T-helper 17 cell (primary cell): ENCODE data around the gene PPP1R9A. TPM values are rescaled to one million over a fixed set of nuclear protein-coding genes. Genes with fewer than 3 reads are reported as not detected.
A peak's percentile ranks its signal among the peaks of the same experiment; 100 is the strongest.

Experiments
- ATAC-seq: fragments of 150-1000 bp; cut with Tn5 transposase; 2 replicates; pipeline ENCODE4 v1.10.0; 2021; ENCODE audit warnings: mild to moderate bottlenecking, moderate library complexity
- DNase-seq, 3 donors: peaks; one replicate each; pipeline versions ENCODE4 v3.0.0 to v3.0.0-alpha.2; 2020 to 2021
- H3K9me3 ChIP-seq: one replicate; pipeline ENCODE4 v1.7.0; 2013; ENCODE audit warnings: low read length, mild to moderate bottlenecking; ENCODE audit not compliant: control insufficient read depth, poor library complexity, severe bottlenecking
- H3K27ac Mint-ChIP-seq: one replicate; pipeline ENCODE4 v1.8.0; 2022; ENCODE audit warnings: mild to moderate bottlenecking, moderate library complexity, mixed read lengths
- H3K27me3 Mint-ChIP-seq: one replicate; pipeline ENCODE4 v1.8.0; 2022; ENCODE audit warnings: mixed read lengths
- H3K36me3 Mint-ChIP-seq: one replicate; pipeline ENCODE4 v1.8.0; 2022; ENCODE audit warnings: low read depth, mixed read lengths
- H3K4me1 Mint-ChIP-seq: one replicate; pipeline ENCODE4 v1.8.0; 2022; ENCODE audit warnings: mild to moderate bottlenecking, mixed read lengths
- H3K4me3 Mint-ChIP-seq: one replicate; pipeline ENCODE4 v1.8.0; 2022; ENCODE audit warnings: mild to moderate bottlenecking, moderate library complexity, mixed read lengths
- total RNA-seq, 4 donors: library from RNA in 2 of 4; stranded (reverse) in 2 of 4; gene quantifications; one replicate each; pipeline ENCODE4 v1.2.3 and lab custom pipeline; 2022 to 2026

The PPP1R9A gene
- total RNA-seq, 2 donors from 2014 or later = 0.02 to 0.08 TPM

GRCh38 chr7:95324431-95324830, 417.0 kb downstream of the PPP1R9A start, which contains the start of gene PON1:
Gene PON1, minus strand, starts transcription at chr7:95324532. Its CDS starts 57 bp downstream, at chr7:95324475.
- peak within 1 kb of the TSS; percentile 47 for H3K4me3 Mint-ChIP-seq

GRCh38 chr7:95327356-95327755, 420.0 kb downstream of the PPP1R9A start:
- ATAC-seq (no peak), DNase-seq (no peak)
- H3K4me3 Mint-ChIP-seq = no peak overlapping the region
- H3K9me3 ChIP-seq = no peaks in the 10 kb centered on the region
- H3K27ac Mint-ChIP-seq = no peak overlapping the region
- H3K27me3 Mint-ChIP-seq = peaks cover 14% of the 10 kb centered on the region
- H3K36me3 Mint-ChIP-seq = peaks cover 4% of the 10 kb centered on the region
- H3K4me1 Mint-ChIP-seq = peaks cover 14% of the 10 kb centered on the region

More at GRCh38 chr7:95324431-95324830, 417.0 kb downstream of the PPP1R9A start, which contains the start of gene PON1:
- Mint-ChIP-seq H3K27ac (no peak within 1 kb of the TSS), H3K4me1 (peaks cover 3% of the 10 kb centered on the region), H3K27me3 (peaks cover 13% of the 10 kb centered on the region), H3K36me3 (peaks cover 2% of the 10 kb centered on the region)
- ATAC-seq (peak; percentile 93), DNase-seq (peak in 2 of 3 donors; percentile 28 to 39)
- no peaks in the 10 kb centered on the region for H3K9me3 ChIP-seq

GRCh38 chr7:95330204-95330960, 423.0 kb downstream of the PPP1R9A start:
- peak overlapping the region; percentile 84 for H3K27ac Mint-ChIP-seq
- ATAC-seq = peak; percentile 58
- peaks cover 8% of the 10 kb centered on the region for H3K27me3 Mint-ChIP-seq
- H3K36me3 Mint-ChIP-seq = peaks cover 4% of the 10 kb centered on the region
- H3K9me3 ChIP-seq = no peaks in the 10 kb centered on the region
- no peak for DNase-seq
- H3K4me1 Mint-ChIP-seq = peaks cover 12% of the 10 kb centered on the region
- H3K4me3 Mint-ChIP-seq = peak overlapping the region; percentile 91

GRCh38 chr7:95330961-95331337, 423.6 kb downstream of the PPP1R9A start:
- no peaks in the 10 kb centered on the region for H3K9me3 ChIP-seq
- H3K27me3 Mint-ChIP-seq = peaks cover 5% of the 10 kb centered on the region
- no peak for DNase-seq
- peaks cover 4% of the 10 kb centered on the region for H3K36me3 Mint-ChIP-seq
- no peak for ATAC-seq
- peak overlapping the region; percentile 84 for H3K27ac Mint-ChIP-seq
- H3K4me3 Mint-ChIP-seq = peak overlapping the region; percentile 91
- H3K4me1 Mint-ChIP-seq = peaks cover 12% of the 10 kb centered on the region

GRCh38 chr7:95334447-95334846, 427.1 kb downstream of the PPP1R9A start:
- no peaks in the 10 kb centered on the region for H3K9me3 ChIP-seq
- DNase-seq = no peak
- Mint-ChIP-seq H3K36me3 (peaks cover 2% of the 10 kb centered on the region), H3K4me3 (no peak overlapping the region), H3K27me3 (peaks cover under 1% of the 10 kb centered on the region), H3K27ac (no peak overlapping the region), H3K4me1 (peaks cover 12% of the 10 kb centered on the region)
- no peak for ATAC-seq

GRCh38 chr7:95335093-95335492, 427.7 kb downstream of the PPP1R9A start:
- ATAC-seq (no peak), DNase-seq (no peak)
- H3K4me3 Mint-ChIP-seq = no peak overlapping the region
- peaks cover 10% of the 10 kb centered on the region for H3K4me1 Mint-ChIP-seq
- H3K27me3 Mint-ChIP-seq = no peaks in the 10 kb centered on the region
- H3K27ac Mint-ChIP-seq = no peak overlapping the region
- H3K9me3 ChIP-seq = no peaks in the 10 kb centered on the region
- peaks cover 2% of the 10 kb centered on the region for H3K36me3 Mint-ChIP-seq

- no peaks in the 10 kb centered on the region for H3K9me3 ChIP-seq
- DNase-seq (no peak), ATAC-seq (no peak)
- H3K4me3 Mint-ChIP-seq = no peak overlapping the region
- no peaks in the 10 kb centered on the region for H3K36me3 Mint-ChIP-seq
- no peak overlapping the region for H3K27ac Mint-ChIP-seq
- H3K27me3 Mint-ChIP-seq = peaks cover 10% of the 10 kb centered on the region
- H3K4me1 Mint-ChIP-seq = peaks cover 2% of the 10 kb centered on the region
These were observed 431.4 kb downstream of the PPP1R9A start for GRCh38 chr7:95338832-95339231.

- Mint-ChIP-seq H3K27me3 (peaks cover 10% of the 10 kb centered on the region), H3K4me3 (no peak overlapping the region), H3K36me3 (no peaks in the 10 kb centered on the region), H3K4me1 (no peaks in the 10 kb centered on the region), H3K27ac (no peak overlapping the region)
- DNase-seq (no peak), ATAC-seq (no peak)
- H3K9me3 ChIP-seq = no peaks in the 10 kb centered on the region
These were observed 433.1 kb downstream of the PPP1R9A start for GRCh38 chr7:95340491-95340890.

GRCh38 chr7:95342029-95342428, 434.6 kb downstream of the PPP1R9A start:
- Mint-ChIP-seq H3K27me3 (peaks cover 10% of the 10 kb centered on the region), H3K4me1 (no peaks in the 10 kb centered on the region), H3K27ac (no peak overlapping the region), H3K4me3 (no peak overlapping the region), H3K36me3 (no peaks in the 10 kb centered on the region)
- no peak for DNase-seq
- no peak for ATAC-seq
- no peaks in the 10 kb centered on the region for H3K9me3 ChIP-seq

- Mint-ChIP-seq H3K4me3 (no peak overlapping the region), H3K4me1 (no peaks in the 10 kb centered on the region)
These were observed 435.4 kb downstream of the PPP1R9A start for GRCh38 chr7:95342642-95343307.

More at GRCh38 chr7:95342642-95343307, 435.4 kb downstream of the PPP1R9A start:
- H3K36me3 Mint-ChIP-seq = no peaks in the 10 kb centered on the region
- no peak overlapping the region for H3K27ac Mint-ChIP-seq
- DNase-seq (no peak), ATAC-seq (no peak)
- peaks cover 10% of the 10 kb centered on the region for H3K27me3 Mint-ChIP-seq
- no peaks in the 10 kb centered on the region for H3K9me3 ChIP-seq
